Endometrial microvascular endothelial cells (primary cell): ENCODE measurements around the gene MT2A. TPM values are rescaled to one million over a fixed set of nuclear protein-coding genes. Genes with fewer than 3 reads are reported as not detected.
"Not testable (repeated sequence)": the region's sequence is repeated elsewhere in the genome, so short reads cannot be mapped to it uniquely, and the experiment has no call there.

ENCODE experiments used
- in situ Hi-C: cut with HindIII; loops from 2 replicates; pipeline ENCODE4 v1.10.0; 2017; ENCODE audit warnings: low sequenced_read_pairs, low pct_unique_long_range_greater_than_20kb; ENCODE audit errors: inconsistent ontology term
- total RNA-seq: library from RNA; depleted of rRNA; stranded (reverse); fragments of >200 nt; gene quantifications from one replicate; pipeline ENCODE4 v1.2.3, GENCODE V29; 2015; ENCODE audit errors: inconsistent ontology term

MT2A gene
- total RNA-seq, result 1,097 TPM

- in situ Hi-C loops, result no loop called here
These were observed at the start of gene MT2A for GRCh38 chr16:56608043-56608875. MT2A (plus strand) TSS chr16:56608584; CDS start chr16:56608656, 72 bp downstream.

GRCh38 chr16:56559109-56559508 lies 49.3 kb upstream of the MT2A start:
- in situ Hi-C loops, result no loop called here

- in situ Hi-C loops, result no loop called here
These were observed 47.9 kb upstream of the MT2A start for GRCh38 chr16:56560447-56560846.

GRCh38 chr16:56561126-56561525 lies 47.3 kb upstream of the MT2A start:
- in situ Hi-C loops, result no loop called here

- in situ Hi-C loops, result no loop called here
These were observed 43.4 kb upstream of the MT2A start, which contains the start of gene MT4 for GRCh38 chr16:56564793-56565477. MT4 (plus strand) TSS chr16:56565073; CDS start chr16:56565129, 56 bp downstream.

- in situ Hi-C loops, result no loop called here
These were observed 38.4 kb upstream of the MT2A start for GRCh38 chr16:56569971-56570370.

GRCh38 chr16:56571525-56571924 lies 36.9 kb upstream of the MT2A start:
- in situ Hi-C loops, result no loop called here

- in situ Hi-C loops, result no loop called here
These were observed 33.8 kb upstream of the MT2A start for GRCh38 chr16:56574625-56575024.

- in situ Hi-C loops, result no loop called here
These were observed 31.6 kb upstream of the MT2A start for GRCh38 chr16:56576585-56577299.

- in situ Hi-C loops, result no loop called here
These were observed 31.1 kb upstream of the MT2A start for GRCh38 chr16:56577300-56577625.

- in situ Hi-C loops, result no loop called here
These were observed 27.9 kb upstream of the MT2A start for GRCh38 chr16:56580391-56581048.

GRCh38 chr16:56582911-56583310 lies 25.5 kb upstream of the MT2A start:
- in situ Hi-C loops, result not testable (repeated sequence)

- in situ Hi-C loops, result no loop called here
These were observed 24.8 kb upstream of the MT2A start for GRCh38 chr16:56583351-56584168.

GRCh38 chr16:56584276-56584675 lies 24.1 kb upstream of the MT2A start:
- in situ Hi-C loops, result no loop called here

GRCh38 chr16:56588781-56589140 lies 19.6 kb upstream of the MT2A start:
- in situ Hi-C loops, result no loop called here

- in situ Hi-C loops, result no loop called here
These were observed 19.0 kb upstream of the MT2A start, which contains the start of gene MT3 for GRCh38 chr16:56589141-56590039. MT3 (plus strand) TSS chr16:56589528; CDS start chr16:56589591, 63 bp downstream.

- in situ Hi-C loops, result no loop called here
These were observed 16.9 kb upstream of the MT2A start for GRCh38 chr16:56591377-56592060.
